Transverse colon (tissue), 4 donors: ENCODE results near the gene C1QL1. TPM values are rescaled to one million over a fixed set of nuclear protein-coding genes. Genes with fewer than 3 reads are reported as not detected.

Source experiments
- DNase-seq: peaks from one replicate; pipeline ENCODE4 v3.0.0-alpha.2; 2019
- H3K27ac ChIP-seq, 4 donors: fragments of 200-600 bp; sonication (generic); 2 replicates each; pipeline ENCODE4 v1.5.1; 2016 to 2018; ENCODE audit warnings: inconsistent platforms in 4 of 4
- H3K27me3 ChIP-seq: fragments of 200-600 bp; sonication (generic); 2 replicates; pipeline ENCODE4 v1.5.1; 2017; ENCODE audit warnings: inconsistent platforms
- H3K36me3 ChIP-seq, 4 donors: fragments of 200-600 bp; sonication (generic); 2 replicates each; pipeline ENCODE4 v1.5.1; 2017 to 2019; ENCODE audit warnings: inconsistent platforms in 4 of 4
- H3K4me1 ChIP-seq, 4 donors: fragments of 200-600 bp; sonication (generic); 2 replicates each; pipeline ENCODE4 v1.5.1; 2017 to 2020; ENCODE audit warnings: inconsistent platforms in 4 of 4
- H3K4me3 ChIP-seq, 4 donors: fragments of 200-600 bp; sonication (generic); 1 replicate in 1 of 4; 2 replicates in 3 of 4; pipeline versions ENCODE4 v1.5.1 to v1.6.1; 2017 to 2019; ENCODE audit warnings: inconsistent platforms in 4 of 4
- H3K9me3 ChIP-seq, 2 donors: fragments of 200-600 bp; sonication (generic); 2 replicates each; pipeline ENCODE4 v1.5.1; 2017 to 2019; ENCODE audit warnings: inconsistent platforms in 2 of 2
- CTCF ChIP-seq, 5 experiments: fragments of 200-600 bp in 3 of 5; fragments of 450-650 bp in 2 of 5; sonication (generic) in 3 of 5; IDR thresholded peaks; 1 replicate in 2 of 5; 2 replicates in 3 of 5; pipeline ENCODE4 v1.5.1; 2016 to 2017; ENCODE audit warnings: antibody characterized with exemption in 5 of 5, inconsistent platforms in 3 of 5, mild to moderate bottlenecking in 2 of 5, moderate library complexity in 1 of 5
- EP300 ChIP-seq: sonication (generic); formaldehyde crosslinking; IDR thresholded peaks from one replicate; pipeline ENCODE4 v1.6.1; 2017; ENCODE audit warnings: antibody characterized with exemption, low read depth
- POLR2A ChIP-seq: fragments of 450-650 bp; IDR thresholded peaks from one replicate; pipeline ENCODE4 v1.6.1; 2016; ENCODE audit warnings: antibody characterized with exemption, mild to moderate bottlenecking, moderate library complexity
- POLR2AphosphoS5 ChIP-seq, 3 donors: sonication (generic); formaldehyde crosslinking; IDR thresholded peaks; one replicate each; pipeline ENCODE4 v1.6.1; 2016; ENCODE audit warnings: antibody characterized with exemption in 3 of 3
- WGBS, 2 donors: methylation state at CpG; one replicate each; pipeline ENCODE4 v1.1.5; 2018; ENCODE audit warnings: low coverage in 1 of 2; 5-methylcytosine and 5-hydroxymethylcytosine counted together
- in situ Hi-C, 4 donors: fragments of 200-750 bp; cut with MboI; loops; one replicate each; pipeline versions ENCODE4 v1.15.0 to v1.15.1; 2017; ENCODE audit warnings: low sequenced_read_pairs in 3 of 4, low pct_ligation_motif_present in 1 of 4, low pct_unique_long_range_greater_than_20kb in 1 of 4
- intact Hi-C: fragments of 100-400 bp; cut with DNase I; formaldehyde crosslinking; loops from one replicate; pipeline ENCODE4 v1.15.1; 2023; ENCODE audit warnings: low total_unique reads
- total RNA-seq, 4 donors: library from RNA; depleted of rRNA; stranded (reverse); fragments of >200 nt; gene quantifications; one replicate each; pipeline ENCODE4 v1.1.0, GENCODE V29; 2016

The C1QL1 gene
- total RNA-seq, 4 donors from 2014 or later: 0.55 to 6.8 (median 1.1) TPM; not detected in 1

GRCh38 chr17:44940768-44941167, 27.3 kb downstream of the C1QL1 start:
- WGBS, 2 donors: 63 to 96% methylated on average over 1 of the region's 1 CpG
- in situ Hi-C loops: no loop called here
- no peaks in the 10 kb centered on the region for H3K4me1 ChIP-seq
- no peaks in the 10 kb centered on the region for H3K9me3 ChIP-seq
- H3K27ac ChIP-seq: no peak overlapping the region
- no peaks in the 10 kb centered on the region for H3K27me3 ChIP-seq
- no peak for DNase-seq
- intact Hi-C loops: no loop called here
- TF ChIP-seq EP300 (no peak), POLR2A (no peak), POLR2AphosphoS5 (IDR thresholded peaks at IDR 0.05) (no peak), CTCF (IDR thresholded peaks at IDR 0.05) (no peak)
- H3K4me3 ChIP-seq: no peak overlapping the region
- H3K36me3 ChIP-seq: no peaks in the 10 kb centered on the region

- H3K4me1 ChIP-seq: no peaks in the 10 kb centered on the region
- intact Hi-C loops: no loop called here
- no peak for DNase-seq
- H3K4me3 ChIP-seq: no peak overlapping the region
- in situ Hi-C loops: no loop called here
- no peak for TF ChIP-seq CTCF (IDR thresholded peaks at IDR 0.05)
- no peak for TF ChIP-seq POLR2A
- TF ChIP-seq EP300: no peak
- no peaks in the 10 kb centered on the region for H3K36me3 ChIP-seq
- H3K27ac ChIP-seq: no peak overlapping the region
- WGBS, 2 donors: 77 to 88% methylated on average over 4 of the region's 4 CpGs
- no peaks in the 10 kb centered on the region for H3K27me3 ChIP-seq
- H3K9me3 ChIP-seq: no peaks in the 10 kb centered on the region
Observed at GRCh38 chr17:44940317-44940716, 27.8 kb downstream of the C1QL1 start.

- in situ Hi-C loops: no loop called here
Observed at GRCh38 chr17:44935116-44935515, 33.0 kb downstream of the C1QL1 start.

GRCh38 chr17:44934745-44935105, 33.4 kb downstream of the C1QL1 start:
- H3K4me1 ChIP-seq: no peaks in the 10 kb centered on the region
- intact Hi-C loops: no loop called here
- TF ChIP-seq POLR2AphosphoS5 (IDR thresholded peaks at IDR 0.05) (no peak), POLR2A (no peak), CTCF (IDR thresholded peaks at IDR 0.05) (no peak), EP300 (no peak)
- 99% methylated on average over 10 of the region's 10 CpGs; no CpG with 5 or more reads in 1 of the 2 donors for WGBS, 2 donors
- H3K4me3 ChIP-seq: no peak overlapping the region
- H3K27ac ChIP-seq: no peak overlapping the region
- in situ Hi-C loops: no loop called here
- no peak for DNase-seq
- H3K9me3 ChIP-seq: no peaks in the 10 kb centered on the region
- no peaks in the 10 kb centered on the region for H3K36me3 ChIP-seq
- H3K27me3 ChIP-seq: no peaks in the 10 kb centered on the region

More at GRCh38 chr17:44935116-44935515, 33.0 kb downstream of the C1QL1 start:
- Histone ChIP-seq H3K4me3 (no peak overlapping the region), H3K27me3 (no peaks in the 10 kb centered on the region), H3K9me3 (no peaks in the 10 kb centered on the region), H3K4me1 (no peaks in the 10 kb centered on the region), H3K27ac (no peak overlapping the region), H3K36me3 (no peaks in the 10 kb centered on the region)
- intact Hi-C loops: no loop called here
- TF ChIP-seq POLR2AphosphoS5 (IDR thresholded peaks at IDR 0.05) (no peak), CTCF (IDR thresholded peaks at IDR 0.05) (no peak), POLR2A (no peak), EP300 (no peak)
- DNase-seq: no peak
- 90% methylated on average over 9 of the region's 9 CpGs; no CpG with 5 or more reads in 1 of the 2 donors for WGBS, 2 donors
